AG09309 (cell line): ENCODE data around the gene CBX8.
"Not testable (repeated sequence)": the region's sequence is repeated elsewhere in the genome, so short reads cannot be mapped to it uniquely, and the experiment has no call there.

ENCODE experiments used
- DNase-seq: peaks from one replicate; pipeline ENCODE4 v3.0.0-alpha.2; 2010; ENCODE audit warnings: low read depth
- H3K4me3 ChIP-seq: 2 replicates; pipeline ENCODE4 v1.5.1; 2011; ENCODE audit warnings: mild to moderate bottlenecking, low read depth, low read length, moderate library complexity; ENCODE audit not compliant: control insufficient read depth
- TF ChIP-seq, protein P1 (sequence below): IDR thresholded peaks from 2 replicates; pipeline ENCODE4 v1.5.1; 2011; ENCODE audit warnings: mild to moderate bottlenecking, low read depth, low read length, inconsistent platforms; ENCODE audit not compliant: insufficient read depth, control insufficient read depth; ENCODE audit errors: missing control alignments

Gene CBX8

GRCh38 chr17:79776376-79777119 is 20.3 kb downstream of the CBX8 start:
- no peak for DNase-seq
- TF ChIP-seq, protein P1, sequence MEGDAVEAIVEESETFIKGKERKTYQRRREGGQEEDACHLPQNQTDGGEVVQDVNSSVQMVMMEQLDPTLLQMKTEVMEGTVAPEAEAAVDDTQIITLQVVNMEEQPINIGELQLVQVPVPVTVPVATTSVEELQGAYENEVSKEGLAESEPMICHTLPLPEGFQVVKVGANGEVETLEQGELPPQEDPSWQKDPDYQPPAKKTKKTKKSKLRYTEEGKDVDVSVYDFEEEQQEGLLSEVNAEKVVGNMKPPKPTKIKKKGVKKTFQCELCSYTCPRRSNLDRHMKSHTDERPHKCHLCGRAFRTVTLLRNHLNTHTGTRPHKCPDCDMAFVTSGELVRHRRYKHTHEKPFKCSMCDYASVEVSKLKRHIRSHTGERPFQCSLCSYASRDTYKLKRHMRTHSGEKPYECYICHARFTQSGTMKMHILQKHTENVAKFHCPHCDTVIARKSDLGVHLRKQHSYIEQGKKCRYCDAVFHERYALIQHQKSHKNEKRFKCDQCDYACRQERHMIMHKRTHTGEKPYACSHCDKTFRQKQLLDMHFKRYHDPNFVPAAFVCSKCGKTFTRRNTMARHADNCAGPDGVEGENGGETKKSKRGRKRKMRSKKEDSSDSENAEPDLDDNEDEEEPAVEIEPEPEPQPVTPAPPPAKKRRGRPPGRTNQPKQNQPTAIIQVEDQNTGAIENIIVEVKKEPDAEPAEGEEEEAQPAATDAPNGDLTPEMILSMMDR = no peak
- no peak overlapping the region for H3K4me3 ChIP-seq

- no peak for DNase-seq
- no peak overlapping the region for H3K4me3 ChIP-seq
- TF ChIP-seq, protein P1 = no peak
Observed at GRCh38 chr17:79775632-79776031, 21.2 kb downstream of the CBX8 start.

DNA sequence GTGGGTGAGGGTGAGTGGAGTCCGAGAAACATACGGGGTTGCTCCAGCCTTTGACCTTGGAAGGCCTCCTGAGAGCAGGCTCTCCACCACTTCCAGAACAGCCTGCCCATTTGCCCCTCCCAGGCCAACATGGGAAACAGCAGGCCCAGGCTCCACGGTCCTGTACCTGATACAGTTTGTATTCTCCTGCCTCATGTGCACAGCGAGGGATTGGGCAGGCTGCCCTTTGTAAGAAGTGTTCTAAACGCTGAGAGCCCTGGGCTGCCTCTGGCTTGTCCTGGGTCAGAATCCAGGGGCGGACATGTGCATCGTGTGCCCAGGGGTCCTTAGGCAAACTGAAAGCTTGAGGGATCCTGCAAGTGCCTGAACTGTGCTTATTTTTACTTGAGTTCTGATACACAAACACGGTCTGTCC is 22.3 kb downstream of the CBX8 start:
- no peak overlapping the region for H3K4me3 ChIP-seq
- TF ChIP-seq, protein P1 = no peak

DNA sequence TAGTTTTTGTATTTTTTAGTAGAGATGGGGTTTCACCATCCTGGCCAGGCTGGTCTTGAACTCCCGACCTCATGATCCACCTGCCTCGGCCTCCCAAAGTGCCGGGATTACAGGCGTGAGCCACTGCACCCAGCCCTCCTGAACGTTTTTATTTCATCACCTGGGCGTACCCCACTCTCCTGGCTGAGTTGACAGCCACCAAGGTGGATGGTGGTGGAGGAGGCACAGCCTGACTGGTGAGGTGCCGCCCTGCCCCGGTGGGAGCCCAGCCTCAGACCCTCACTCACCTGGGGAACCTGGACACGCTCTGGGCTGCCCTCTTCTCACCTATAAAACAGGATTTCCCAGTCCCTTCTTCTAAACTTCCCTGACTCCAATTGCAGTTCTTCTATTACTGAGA is 24.2 kb downstream of the CBX8 start:
- not testable (repeated sequence) for H3K4me3 ChIP-seq, DNase-seq

More for the DNA sequence above, 22.3 kb downstream of the CBX8 start:
- no peak for DNase-seq

DNA sequence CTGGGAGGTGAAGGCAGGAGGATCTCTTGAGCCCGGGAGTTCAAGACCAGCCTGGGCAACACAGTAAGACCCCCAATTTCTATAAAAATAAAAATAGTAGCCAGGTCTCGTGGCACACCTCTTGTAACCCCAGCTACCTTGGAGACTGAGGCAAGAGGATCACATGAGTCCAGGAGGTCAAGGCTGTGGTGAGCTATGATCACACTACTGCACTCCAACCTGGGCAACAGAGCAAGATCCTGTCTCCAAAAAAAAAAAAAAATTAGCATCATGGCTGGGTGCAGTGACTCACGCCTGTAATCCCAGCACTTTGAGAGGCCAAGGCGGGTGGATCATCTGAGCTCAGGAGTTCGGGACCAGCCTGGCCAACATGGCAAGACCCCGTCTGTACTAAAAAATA is 25.6 kb downstream of the CBX8 start:
- H3K4me3 ChIP-seq = no peak overlapping the region
- TF ChIP-seq, protein P1 = no peak
- no peak for DNase-seq

DNA sequence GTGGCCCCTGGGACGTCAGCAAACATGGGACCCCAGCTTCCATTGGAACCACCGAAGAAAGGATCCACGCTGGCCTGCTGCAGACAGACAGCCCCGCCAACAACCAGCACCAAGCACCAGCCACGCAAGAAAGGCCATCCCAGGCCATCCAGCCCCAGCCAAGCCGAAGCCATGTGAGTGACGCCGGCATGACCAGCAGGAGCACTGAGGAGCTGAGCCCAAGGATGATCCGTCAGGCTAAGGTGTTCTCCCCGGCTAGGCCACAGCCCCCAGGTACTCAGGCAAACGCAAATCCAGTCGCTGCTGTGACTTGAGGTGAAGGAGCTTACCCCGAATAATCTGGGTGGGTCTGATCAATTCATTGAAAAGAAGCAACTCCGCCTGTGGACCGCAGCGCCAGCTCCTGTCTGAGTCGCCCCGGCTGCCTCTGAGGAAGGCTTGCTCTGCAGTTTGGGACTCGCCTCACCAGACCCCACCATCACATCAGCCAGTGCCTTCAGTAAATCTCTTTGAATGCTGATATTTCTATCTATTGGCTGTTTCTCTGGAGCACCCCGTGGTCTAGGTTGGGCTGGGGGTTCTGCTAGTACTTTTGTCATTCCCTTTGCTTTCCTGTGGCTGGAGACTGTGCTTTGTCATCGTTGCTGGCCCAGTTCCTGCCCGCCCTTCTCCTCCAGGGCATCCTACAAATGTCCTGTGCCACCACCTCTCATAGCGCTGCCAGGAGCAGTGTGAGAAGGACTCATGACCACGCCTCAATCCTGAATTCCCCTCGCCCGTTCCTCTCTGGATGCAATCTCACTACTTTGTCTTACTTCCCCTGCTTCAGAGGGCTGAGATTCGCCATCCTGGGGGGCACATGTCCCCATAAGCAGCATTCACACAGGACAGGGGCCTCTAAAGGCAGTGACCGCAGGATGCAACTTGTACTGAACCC is 27.0 kb downstream of the CBX8 start:
- no peak for DNase-seq
- TF ChIP-seq, protein P1 = no peak
- H3K4me3 ChIP-seq = no peak overlapping the region

- DNase-seq = no peak
- TF ChIP-seq, protein P1 = no peak
- H3K4me3 ChIP-seq = no peak overlapping the region
Observed at GRCh38 chr17:79765708-79766107, 31.2 kb downstream of the CBX8 start.
